Measurements from ENCODE around the gene WDR53.

- TF ChIP-seq CTCF (IDR thresholded peaks at IDR 0.05): no peak
- no peak for TF ChIP-seq POLR2A (IDR thresholded peaks at IDR 0.05)
Observed at GRCh38 chr3:196604548-196604947, 36.2 kb upstream of the WDR53 start.
